Inferior parietal cortex (tissue), 1 donor: ENCODE results near the gene LIN7A.

Experiments
- DNase-seq: peaks from one replicate; pipeline ENCODE4 v3.0.0-alpha.2; 2016; ENCODE audit errors: extremely low spot score

Gene LIN7A

DNA sequence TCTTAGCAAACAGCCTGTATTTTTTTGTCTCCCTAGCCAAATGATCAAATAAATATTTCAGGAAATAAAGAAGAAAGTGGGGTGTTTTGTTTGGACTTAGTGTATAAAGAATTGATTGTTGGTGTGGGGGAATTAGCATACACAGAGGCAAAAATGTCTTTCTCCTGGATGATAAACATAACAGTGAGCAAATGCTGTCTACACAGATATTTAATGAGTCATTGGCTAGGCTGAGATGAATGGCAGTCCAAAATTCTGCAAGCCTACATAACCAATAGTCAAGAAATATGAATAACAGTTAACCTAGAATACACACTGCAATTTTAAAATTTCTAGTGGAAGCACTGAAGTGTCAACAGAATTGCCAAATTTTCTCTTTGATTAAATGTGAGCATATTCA, 185.3 kb downstream of the LIN7A start:
- DNase-seq, result no peak

GRCh38 chr12:80749456-80749855, 188.3 kb downstream of the LIN7A start:
- no peak for DNase-seq

- DNase-seq, result no peak
Measured at GRCh38 chr12:80747800-80748199, 189.9 kb downstream of the LIN7A start.

GRCh38 chr12:80745851-80746505, 191.8 kb downstream of the LIN7A start:
- no peak for DNase-seq
